SK-N-SH (cell line): ENCODE results near the gene LMBR1.

Source experiments
- EP300 ChIP-seq, 2 experiments: IDR thresholded peaks; 2 replicates each; pipeline versions ENCODE4 v1.4.0 to v1.6.1; 2012; ENCODE audit warnings: borderline replicate concordance in 1 of 2, low read depth in 1 of 2, low read length in 1 of 2
- FOXM1 ChIP-seq: IDR thresholded peaks from 2 replicates; pipeline ENCODE4 v1.4.0; 2012; ENCODE audit warnings: low read depth, mild to moderate bottlenecking
- JUND ChIP-seq: IDR thresholded peaks from 2 replicates; pipeline ENCODE4 v1.4.0; 2012
- POLR2AphosphoS5 ChIP-seq: IDR thresholded peaks from 2 replicates; pipeline ENCODE4 v1.6.1; 2012; ENCODE audit warnings: low read depth, low read length
- SIN3A ChIP-seq: IDR thresholded peaks from 2 replicates; pipeline ENCODE4 v1.6.1; 2012; ENCODE audit warnings: low read depth, mild to moderate bottlenecking, low read length, moderate library complexity, borderline replicate concordance
- TF ChIP-seq, protein P1 (sequence below): fragments of 200-600 bp; sonication (generic); IDR thresholded peaks from 2 replicates; pipeline ENCODE4 v1.6.1; 2017; ENCODE audit warnings: antibody characterized with exemption, mild to moderate bottlenecking, moderate library complexity
- TF ChIP-seq, protein P2 (sequence below): IDR thresholded peaks from 2 replicates; pipeline ENCODE4 v1.6.1; 2012; ENCODE audit warnings: mild to moderate bottlenecking, low read depth, low read length, moderate library complexity
- TF ChIP-seq, protein P3 (sequence below): fragments of 150-350 bp; IDR thresholded peaks from 2 replicates; pipeline ENCODE4 v1.6.1; 2017; ENCODE audit warnings: antibody characterized with exemption, low read length, low read depth, borderline replicate concordance
- TF ChIP-seq, protein P4 (sequence below): fragments of 150-350 bp; IDR thresholded peaks from 2 replicates; pipeline ENCODE4 v1.6.1; 2016; ENCODE audit warnings: mild to moderate bottlenecking, low read depth, low read length

DNA sequence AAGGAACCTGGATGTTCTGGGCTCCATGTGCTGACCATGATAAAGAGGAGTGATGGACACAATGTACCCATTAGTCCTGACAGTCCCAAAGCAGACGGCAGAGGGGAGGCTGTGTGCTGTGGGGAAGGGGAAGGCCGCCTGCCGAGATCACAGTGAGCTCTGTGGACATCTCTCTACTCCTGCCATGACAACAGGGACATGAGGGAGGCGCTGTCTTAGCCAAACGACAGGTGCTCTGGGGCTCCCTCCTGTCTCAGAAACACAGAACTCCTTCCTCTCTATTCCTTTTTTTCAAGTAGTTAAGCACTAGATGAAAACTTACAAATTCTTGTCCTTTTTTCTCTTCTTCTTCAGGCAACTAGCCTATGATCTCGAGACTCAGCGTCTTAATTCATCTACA, 139.4 kb downstream of the LMBR1 start:
- TF ChIP-seq JUND (no peak), POLR2AphosphoS5 (no peak), SIN3A (no peak), EP300 (IDR thresholded peaks at IDR 0.05; ENCODE audit: borderline replicate concordance in 1 of 2, low read depth in 1 of 2, low read length in 1 of 2) (no peak), FOXM1 (no peak)
- TF ChIP-seq, protein P1, sequence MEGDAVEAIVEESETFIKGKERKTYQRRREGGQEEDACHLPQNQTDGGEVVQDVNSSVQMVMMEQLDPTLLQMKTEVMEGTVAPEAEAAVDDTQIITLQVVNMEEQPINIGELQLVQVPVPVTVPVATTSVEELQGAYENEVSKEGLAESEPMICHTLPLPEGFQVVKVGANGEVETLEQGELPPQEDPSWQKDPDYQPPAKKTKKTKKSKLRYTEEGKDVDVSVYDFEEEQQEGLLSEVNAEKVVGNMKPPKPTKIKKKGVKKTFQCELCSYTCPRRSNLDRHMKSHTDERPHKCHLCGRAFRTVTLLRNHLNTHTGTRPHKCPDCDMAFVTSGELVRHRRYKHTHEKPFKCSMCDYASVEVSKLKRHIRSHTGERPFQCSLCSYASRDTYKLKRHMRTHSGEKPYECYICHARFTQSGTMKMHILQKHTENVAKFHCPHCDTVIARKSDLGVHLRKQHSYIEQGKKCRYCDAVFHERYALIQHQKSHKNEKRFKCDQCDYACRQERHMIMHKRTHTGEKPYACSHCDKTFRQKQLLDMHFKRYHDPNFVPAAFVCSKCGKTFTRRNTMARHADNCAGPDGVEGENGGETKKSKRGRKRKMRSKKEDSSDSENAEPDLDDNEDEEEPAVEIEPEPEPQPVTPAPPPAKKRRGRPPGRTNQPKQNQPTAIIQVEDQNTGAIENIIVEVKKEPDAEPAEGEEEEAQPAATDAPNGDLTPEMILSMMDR, result no peak
- TF ChIP-seq, protein P2, sequence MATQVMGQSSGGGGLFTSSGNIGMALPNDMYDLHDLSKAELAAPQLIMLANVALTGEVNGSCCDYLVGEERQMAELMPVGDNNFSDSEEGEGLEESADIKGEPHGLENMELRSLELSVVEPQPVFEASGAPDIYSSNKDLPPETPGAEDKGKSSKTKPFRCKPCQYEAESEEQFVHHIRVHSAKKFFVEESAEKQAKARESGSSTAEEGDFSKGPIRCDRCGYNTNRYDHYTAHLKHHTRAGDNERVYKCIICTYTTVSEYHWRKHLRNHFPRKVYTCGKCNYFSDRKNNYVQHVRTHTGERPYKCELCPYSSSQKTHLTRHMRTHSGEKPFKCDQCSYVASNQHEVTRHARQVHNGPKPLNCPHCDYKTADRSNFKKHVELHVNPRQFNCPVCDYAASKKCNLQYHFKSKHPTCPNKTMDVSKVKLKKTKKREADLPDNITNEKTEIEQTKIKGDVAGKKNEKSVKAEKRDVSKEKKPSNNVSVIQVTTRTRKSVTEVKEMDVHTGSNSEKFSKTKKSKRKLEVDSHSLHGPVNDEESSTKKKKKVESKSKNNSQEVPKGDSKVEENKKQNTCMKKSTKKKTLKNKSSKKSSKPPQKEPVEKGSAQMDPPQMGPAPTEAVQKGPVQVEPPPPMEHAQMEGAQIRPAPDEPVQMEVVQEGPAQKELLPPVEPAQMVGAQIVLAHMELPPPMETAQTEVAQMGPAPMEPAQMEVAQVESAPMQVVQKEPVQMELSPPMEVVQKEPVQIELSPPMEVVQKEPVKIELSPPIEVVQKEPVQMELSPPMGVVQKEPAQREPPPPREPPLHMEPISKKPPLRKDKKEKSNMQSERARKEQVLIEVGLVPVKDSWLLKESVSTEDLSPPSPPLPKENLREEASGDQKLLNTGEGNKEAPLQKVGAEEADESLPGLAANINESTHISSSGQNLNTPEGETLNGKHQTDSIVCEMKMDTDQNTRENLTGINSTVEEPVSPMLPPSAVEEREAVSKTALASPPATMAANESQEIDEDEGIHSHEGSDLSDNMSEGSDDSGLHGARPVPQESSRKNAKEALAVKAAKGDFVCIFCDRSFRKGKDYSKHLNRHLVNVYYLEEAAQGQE, result no peak
- TF ChIP-seq, protein P3, sequence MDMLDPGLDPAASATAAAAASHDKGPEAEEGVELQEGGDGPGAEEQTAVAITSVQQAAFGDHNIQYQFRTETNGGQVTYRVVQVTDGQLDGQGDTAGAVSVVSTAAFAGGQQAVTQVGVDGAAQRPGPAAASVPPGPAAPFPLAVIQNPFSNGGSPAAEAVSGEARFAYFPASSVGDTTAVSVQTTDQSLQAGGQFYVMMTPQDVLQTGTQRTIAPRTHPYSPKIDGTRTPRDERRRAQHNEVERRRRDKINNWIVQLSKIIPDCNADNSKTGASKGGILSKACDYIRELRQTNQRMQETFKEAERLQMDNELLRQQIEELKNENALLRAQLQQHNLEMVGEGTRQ, result no peak
- TF ChIP-seq, protein P4, sequence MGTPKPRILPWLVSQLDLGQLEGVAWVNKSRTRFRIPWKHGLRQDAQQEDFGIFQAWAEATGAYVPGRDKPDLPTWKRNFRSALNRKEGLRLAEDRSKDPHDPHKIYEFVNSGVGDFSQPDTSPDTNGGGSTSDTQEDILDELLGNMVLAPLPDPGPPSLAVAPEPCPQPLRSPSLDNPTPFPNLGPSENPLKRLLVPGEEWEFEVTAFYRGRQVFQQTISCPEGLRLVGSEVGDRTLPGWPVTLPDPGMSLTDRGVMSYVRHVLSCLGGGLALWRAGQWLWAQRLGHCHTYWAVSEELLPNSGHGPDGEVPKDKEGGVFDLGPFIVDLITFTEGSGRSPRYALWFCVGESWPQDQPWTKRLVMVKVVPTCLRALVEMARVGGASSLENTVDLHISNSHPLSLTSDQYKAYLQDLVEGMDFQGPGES, result no peak
